HepG2 (cell line): ENCODE results near the gene CHKB. TPM values are rescaled to one million over a fixed set of nuclear protein-coding genes. Genes with fewer than 3 reads are reported as not detected.

Source experiments
- ATAC-seq: fragments of 200-7000 bp; cut with Tn5 transposase; 3 replicates; pipeline ENCODE4 v1.9.1; 2020; ENCODE audit warnings: mild to moderate bottlenecking, moderate library complexity
- BruUV-seq: library from RNA; stranded (reverse); fragments of 400-500 nt; replicated peaks from 2 replicates; lab custom pipeline; 2021; lab: Mats Ljungman, UMichigan
- CTCF ChIA-PET: fragments of 300-600 bp; formaldehyde crosslinking; extraction: SDS; loops from one replicate; lab custom pipeline; 2021; ENCODE audit warnings: low total read pairs, inconsistent platforms, low intra/inter-chr PET ratio; lab: Yijun Ruan, JAX
- POLR2A ChIA-PET: fragments of 350-600 bp; sonication (Branson Sonifier 250); formaldehyde crosslinking; loops from one replicate; lab custom pipeline; 2020; ENCODE audit warnings: antibody characterized with exemption, inconsistent platforms; lab: Yijun Ruan, JAX
- DNase-seq: peaks from one replicate; pipeline ENCODE4 v3.0.0-alpha.2; 2015; ENCODE audit warnings: low spot score
- FAIRE-seq: peaks from 3 replicates; lab custom pipeline; 2011; peaks lifted over from hg19 to GRCh38; lab: Jason Lieb, UNC
- H2AFZ ChIP-seq: one replicate; pipeline ENCODE4 v1.6.1; 2011; ENCODE audit warnings: low read length, inconsistent platforms
- H3K27ac ChIP-seq: fragments of 300-600 bp; 3 replicates; pipeline ENCODE4 v1.8.0; 2011; ENCODE audit warnings: mixed run types, mild to moderate bottlenecking, mixed read lengths, low read length, inconsistent platforms; ENCODE audit not compliant: insufficient read depth; ENCODE audit errors: extremely low read length
- H3K27me3 ChIP-seq, 2 experiments: fragments of 200-600 bp in 1 of 2; 2 replicates in 1 of 2; 3 replicates in 1 of 2; pipeline versions ENCODE4 v1.6.0 to v1.8.0; 2011; ENCODE audit warnings: low read length in 2 of 2, mild to moderate bottlenecking in 2 of 2, moderate library complexity in 2 of 2, inconsistent platforms in 1 of 2; ENCODE audit not compliant: insufficient read depth in 2 of 2, control insufficient read depth in 1 of 2
- H3K36me3 ChIP-seq, 2 experiments: fragments of 200-600 bp in 1 of 2; replicated peaks in 1 of 2; 2 replicates in 1 of 2; 3 replicates in 1 of 2; pipeline versions ENCODE4 v1.5.1 to v1.8.0; 2011; ENCODE audit warnings: low read length in 2 of 2, inconsistent platforms in 1 of 2; ENCODE audit not compliant: insufficient read depth in 2 of 2, control insufficient read depth in 1 of 2
- H3K4me1 ChIP-seq: 2 replicates; pipeline ENCODE4 v1.5.1; 2012; ENCODE audit warnings: low read length, inconsistent platforms; ENCODE audit not compliant: insufficient read depth
- H3K4me2 ChIP-seq: 2 replicates; pipeline ENCODE4 v1.6.0; 2011; ENCODE audit warnings: low read depth, low read length, inconsistent platforms
- H3K4me3 ChIP-seq, 3 experiments: fragments of 200-600 bp in 1 of 3; sonication (generic), shearing (Covaris generic) in 1 of 3; replicated peaks in 1 of 3; 2 replicates each; pipeline ENCODE4 v1.5.1; 2011 to 2016; ENCODE audit warnings: low read length in 3 of 3, inconsistent platforms in 2 of 3, low read depth in 2 of 3, mild to moderate bottlenecking in 2 of 3, control low read depth in 1 of 3, mixed read lengths in 1 of 3; ENCODE audit not compliant: insufficient read depth in 1 of 3
- H3K79me2 ChIP-seq: one replicate; pipeline ENCODE4 v1.6.1; 2011; ENCODE audit warnings: low read length, inconsistent platforms; ENCODE audit not compliant: insufficient read depth
- H3K9ac ChIP-seq: 2 replicates; pipeline ENCODE4 v1.6.0; 2011; ENCODE audit warnings: mild to moderate bottlenecking, low read depth, low read length, inconsistent platforms; ENCODE audit not compliant: insufficient read depth
- H3K9me3 ChIP-seq: 2 replicates; pipeline ENCODE4 v1.5.1; 2012; ENCODE audit warnings: mild to moderate bottlenecking, low read length
- H4K20me1 ChIP-seq: 2 replicates; pipeline ENCODE4 v1.6.0; 2011; ENCODE audit warnings: inconsistent platforms, mild to moderate bottlenecking, low read length, moderate library complexity; ENCODE audit not compliant: insufficient read depth
- ARNTL ChIP-seq: sonication (generic); formaldehyde crosslinking; IDR thresholded peaks from 2 replicates; pipeline ENCODE4 v1.4.0; 2020; ENCODE audit warnings: mild to moderate bottlenecking, missing genetic modification reagents
- KLF9 ChIP-seq: IDR thresholded peaks from 2 replicates; pipeline ENCODE4 v1.6.1; 2016; ENCODE audit warnings: low read depth
- MAZ ChIP-seq, 2 experiments: sonication (generic) in 1 of 2; formaldehyde crosslinking in 1 of 2; IDR thresholded peaks; 2 replicates each; pipeline versions ENCODE4 v1.5.0 to v1.6.1; 2012 to 2020; ENCODE audit warnings: low read depth in 2 of 2, mild to moderate bottlenecking in 2 of 2, borderline replicate concordance in 1 of 2, improper control_type of control experiment in 1 of 2, low read length in 1 of 2, missing genetic modification reagents in 1 of 2, moderate library complexity in 1 of 2
- MEIS2 ChIP-seq: sonication (generic); formaldehyde crosslinking; IDR thresholded peaks from 2 replicates; pipeline ENCODE4 v1.9.0; 2021; ENCODE audit warnings: mild to moderate bottlenecking, missing genetic modification reagents
- SP2 ChIP-seq: sonication (generic); formaldehyde crosslinking; IDR thresholded peaks from 2 replicates; pipeline ENCODE4 v1.5.1; 2020; ENCODE audit warnings: mild to moderate bottlenecking, missing genetic modification reagents
- ZNF687 ChIP-seq: sonication (generic); formaldehyde crosslinking; IDR thresholded peaks from 2 replicates; pipeline ENCODE4 v1.5.1; 2020; ENCODE audit warnings: mild to moderate bottlenecking, missing genetic modification reagents, moderate library complexity
- ZNF788 ChIP-seq: sonication (generic); formaldehyde crosslinking; IDR thresholded peaks from 2 replicates; pipeline ENCODE4 v1.5.0; 2020; ENCODE audit warnings: mild to moderate bottlenecking, missing genetic modification reagents, borderline replicate concordance
- ZNF792 ChIP-seq: IDR thresholded peaks from 2 replicates; pipeline ENCODE4 v1.6.1; 2016
- WGBS: methylation state at CpG from one replicate; pipeline ENCODE4 v1.1.6; 2017; ENCODE audit warnings: low lambda C conversion rate; 5-methylcytosine and 5-hydroxymethylcytosine counted together
- in situ Hi-C: cut with HindIII; loops from 2 replicates; pipeline ENCODE4 v1.10.0; 2017; ENCODE audit warnings: low pct_unique_long_range_greater_than_20kb; ENCODE audit not compliant: extremely low pct_ligation_motif_present
- intact Hi-C: fragments of 100-400 bp; cut with micrococcal nuclease; formaldehyde crosslinking; loops from one replicate; pipeline ENCODE4 v1.10.0; 2022; ENCODE audit not compliant: unreplicated experiment
- polyA plus RNA-seq, 8 experiments: library from polyadenylated mRNA; depleted of rRNA in 3 of 8; stranded (reverse) in 7 of 8; unstranded in 1 of 8; fragments of >200 nt; fragmentation: Illumina TruSeq in 4 of 8; extraction: Trizol in 4 of 8; gene quantifications; 2 replicates each; pipeline versions ENCODE4 v1.2.1 to v1.2.3, GENCODE V29; 2011 to 2016; ENCODE audit warnings: low read depth in 4 of 8, missing spikeins in 1 of 8, mixed read lengths in 1 of 8; ENCODE audit not compliant: insufficient read depth in 1 of 8
- total RNA-seq, 5 experiments: library from RNA; depleted of rRNA; stranded (reverse); fragments of >200 nt; fragmentation: Illumina TruSeq; extraction: Trizol; gene quantifications; 2 replicates each; pipeline ENCODE4 v1.2.3, GENCODE V29; 2016; ENCODE audit warnings: low read depth in 1 of 5
- TF ChIP-seq, protein P1 (sequence below): sonication (generic); formaldehyde crosslinking; IDR thresholded peaks from 2 replicates; pipeline ENCODE4 v1.4.0; 2020; ENCODE audit warnings: missing genetic modification reagents, borderline replicate concordance
- TF ChIP-seq, protein P2 (sequence below), 2 experiments: fragments of 450-650 bp in 1 of 2; sonication (generic) in 1 of 2; formaldehyde crosslinking; IDR thresholded peaks; 2 replicates each; pipeline versions ENCODE4 v1.5.0 to v1.8.0; 2020 to 2022; ENCODE audit warnings: mild to moderate bottlenecking in 1 of 2, missing genetic modification reagents in 1 of 2
- TF ChIP-seq, protein P3 (sequence below): sonication (generic); formaldehyde crosslinking; IDR thresholded peaks from 2 replicates; pipeline ENCODE4 v1.5.1; 2020; ENCODE audit warnings: missing genetic modification reagents, mild to moderate bottlenecking, borderline replicate concordance

The CHKB gene
- total and polyA plus RNA-seq, 2 of the 13 experiments (the other 11 are each of a cell fraction or from before 2014, with no cell fraction given): 24.5 to 42.7 TPM

DNA sequence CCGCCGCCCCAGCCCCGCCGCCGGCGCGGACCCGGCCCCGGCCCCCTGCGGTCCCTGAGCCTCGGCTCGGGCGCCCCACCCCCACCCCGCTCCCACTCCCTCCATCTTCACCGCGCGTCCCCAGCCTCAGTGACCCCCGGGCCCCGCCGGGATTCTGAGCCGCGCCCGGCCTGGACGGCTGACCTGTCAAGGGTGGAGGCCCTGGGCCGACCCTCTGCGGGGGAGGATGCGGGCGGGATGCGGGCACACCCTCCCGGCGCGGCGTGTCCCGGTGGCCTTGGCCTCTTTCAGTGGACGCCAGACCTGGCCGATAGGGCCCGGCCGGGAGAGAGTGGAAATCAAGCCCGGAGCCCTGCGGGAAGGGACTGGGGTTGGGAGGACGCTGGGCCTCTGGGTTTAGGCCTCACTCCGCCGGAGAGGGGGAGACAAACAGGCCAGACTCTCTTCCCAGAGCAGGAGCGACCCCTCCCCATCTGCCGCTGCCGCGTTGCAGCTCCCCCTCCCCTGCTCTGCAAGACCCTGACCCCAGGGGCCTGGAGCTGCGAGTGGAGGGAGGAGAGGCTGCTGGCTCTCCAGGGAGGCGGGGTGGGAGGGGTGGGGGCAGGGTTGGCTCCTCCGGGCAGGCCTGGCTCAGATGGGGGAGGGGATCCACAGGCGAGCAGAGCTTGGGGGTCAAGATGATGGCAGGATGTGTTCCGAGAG is 18.5 kb upstream of the CHKB start:
- Histone ChIP-seq H3K27ac (no peak overlapping the region), H2AFZ (no peak overlapping the region), H3K36me3 (no peaks in the 10 kb centered on the region), H3K79me2 (no peaks in the 10 kb centered on the region), H4K20me1 (no peaks in the 10 kb centered on the region; the same call in 1 of the 2 replicates), H3K4me3 (peak overlapping the region in 2 of 3 experiments; percentile 57 to 70; a peak in 3 of 6 replicates), H3K9ac (no peak overlapping the region), H3K4me1 (peaks cover 15% of the 10 kb centered on the region), H3K9me3 (no peaks in the 10 kb centered on the region), H3K27me3 (peaks cover 0 to 2% of the 10 kb centered on the region in 2 experiments; a peak in 2 of 5 replicates), H3K4me2 (peak overlapping the region; percentile 67)
- POLR2A ChIA-PET: interaction anchor here (0.8 to 1.1 kb wide), 2 partner anchors 16 to 18 kb away, joined by 4 to 5 read pairs; partner anchors contain the start of gene CHKB
- intact Hi-C loops: no loop called here
- DNase-seq (no peak), FAIRE-seq (no peak), ATAC-seq (peak; percentile 40)
- WGBS: 1% methylated on average over 14 of the region's 52 CpGs
- CTCF ChIA-PET: no interaction called here
- in situ Hi-C loops: no loop called here
- BruUV-seq: no TSS peak
- no peak for TF ChIP-seq SP2 (CRISPR knock-in tag)
- no peak for TF ChIP-seq ZNF792 (CRISPR knock-in tag)
- TF ChIP-seq, protein P1, sequence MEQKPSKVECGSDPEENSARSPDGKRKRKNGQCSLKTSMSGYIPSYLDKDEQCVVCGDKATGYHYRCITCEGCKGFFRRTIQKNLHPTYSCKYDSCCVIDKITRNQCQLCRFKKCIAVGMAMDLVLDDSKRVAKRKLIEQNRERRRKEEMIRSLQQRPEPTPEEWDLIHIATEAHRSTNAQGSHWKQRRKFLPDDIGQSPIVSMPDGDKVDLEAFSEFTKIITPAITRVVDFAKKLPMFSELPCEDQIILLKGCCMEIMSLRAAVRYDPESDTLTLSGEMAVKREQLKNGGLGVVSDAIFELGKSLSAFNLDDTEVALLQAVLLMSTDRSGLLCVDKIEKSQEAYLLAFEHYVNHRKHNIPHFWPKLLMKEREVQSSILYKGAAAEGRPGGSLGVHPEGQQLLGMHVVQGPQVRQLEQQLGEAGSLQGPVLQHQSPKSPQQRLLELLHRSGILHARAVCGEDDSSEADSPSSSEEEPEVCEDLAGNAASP (CRISPR knock-in tag): no peak
- TF ChIP-seq, protein P2, sequence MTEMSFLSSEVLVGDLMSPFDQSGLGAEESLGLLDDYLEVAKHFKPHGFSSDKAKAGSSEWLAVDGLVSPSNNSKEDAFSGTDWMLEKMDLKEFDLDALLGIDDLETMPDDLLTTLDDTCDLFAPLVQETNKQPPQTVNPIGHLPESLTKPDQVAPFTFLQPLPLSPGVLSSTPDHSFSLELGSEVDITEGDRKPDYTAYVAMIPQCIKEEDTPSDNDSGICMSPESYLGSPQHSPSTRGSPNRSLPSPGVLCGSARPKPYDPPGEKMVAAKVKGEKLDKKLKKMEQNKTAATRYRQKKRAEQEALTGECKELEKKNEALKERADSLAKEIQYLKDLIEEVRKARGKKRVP (CRISPR knock-in tag; IDR thresholded peaks at IDR 0.05): no peak
- TF ChIP-seq MEIS2: no peak
- no peak for TF ChIP-seq ZNF788 (CRISPR knock-in tag)
- no peak for TF ChIP-seq KLF9
- TF ChIP-seq ZNF687 (CRISPR knock-in tag): peak; percentile 8; the same call in 1 of the 2 replicates
- TF ChIP-seq, protein P3, sequence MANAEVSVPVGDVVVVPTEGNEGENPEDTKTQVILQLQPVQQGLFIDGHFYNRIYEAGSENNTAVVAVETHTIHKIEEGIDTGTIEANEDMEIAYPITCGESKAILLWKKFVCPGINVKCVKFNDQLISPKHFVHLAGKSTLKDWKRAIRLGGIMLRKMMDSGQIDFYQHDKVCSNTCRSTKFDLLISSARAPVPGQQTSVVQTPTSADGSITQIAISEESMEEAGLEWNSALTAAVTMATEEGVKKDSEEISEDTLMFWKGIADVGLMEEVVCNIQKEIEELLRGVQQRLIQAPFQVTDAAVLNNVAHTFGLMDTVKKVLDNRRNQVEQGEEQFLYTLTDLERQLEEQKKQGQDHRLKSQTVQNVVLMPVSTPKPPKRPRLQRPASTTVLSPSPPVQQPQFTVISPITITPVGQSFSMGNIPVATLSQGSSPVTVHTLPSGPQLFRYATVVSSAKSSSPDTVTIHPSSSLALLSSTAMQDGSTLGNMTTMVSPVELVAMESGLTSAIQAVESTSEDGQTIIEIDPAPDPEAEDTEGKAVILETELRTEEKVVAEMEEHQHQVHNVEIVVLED (CRISPR knock-in tag): no peak
- TF ChIP-seq ARNTL: no peak
- no peak for TF ChIP-seq MAZ (IDR thresholded peaks at IDR 0.05; ENCODE audit: borderline replicate concordance, low read depth, low read length)
- 0 out of 2 replicates have a peak, but pooled peaks have one; percentile 24 for TF ChIP-seq MAZ (CRISPR knock-in tag; IDR thresholded peaks at IDR 0.05; ENCODE audit: low read depth)
